ENCODE data around the gene ZNF17.

Gene ZNF17

GRCh38 chr19:57421037-57421436, 10.1 kb downstream of the ZNF17 start:
- no peak for DNase-seq (ENCODE audit: low read depth in 2 of 3, low spot score in 2 of 3)

- DNase-seq (ENCODE audit: low read depth in 2 of 3, low spot score in 2 of 3): no peak
These were observed 23.6 kb downstream of the ZNF17 start for GRCh38 chr19:57434386-57435061.

- DNase-seq (ENCODE audit: low read depth in 2 of 3, low spot score in 2 of 3): peak; percentile 67 to 80 (median 79)
These were observed 24.4 kb downstream of the ZNF17 start, which contains the start of gene ZNF749 for GRCh38 chr19:57435062-57435978. Gene ZNF749 (plus strand): TSS chr19:57435325. CDS start chr19:57435579, 254 bp downstream.

- DNase-seq (ENCODE audit: low read depth in 2 of 3, low spot score in 2 of 3): no peak
These were observed 25.5 kb downstream of the ZNF17 start for GRCh38 chr19:57436417-57436816.

GRCh38 chr19:57437931-57438330, 27.0 kb downstream of the ZNF17 start:
- no peak for DNase-seq (ENCODE audit: low read depth in 2 of 3, low spot score in 2 of 3)

- no peak for DNase-seq (ENCODE audit: low read depth in 2 of 3, low spot score in 2 of 3)
These were observed 28.0 kb downstream of the ZNF17 start for GRCh38 chr19:57438925-57439324.

- DNase-seq (ENCODE audit: low read depth in 2 of 3, low spot score in 2 of 3): no peak
These were observed 31.2 kb downstream of the ZNF17 start for GRCh38 chr19:57441979-57442752.

- DNase-seq (ENCODE audit: low read depth in 2 of 3, low spot score in 2 of 3): no peak
These were observed 32.2 kb downstream of the ZNF17 start for GRCh38 chr19:57443121-57443696.

GRCh38 chr19:57452307-57452706, 41.3 kb downstream of the ZNF17 start:
- no peak for DNase-seq (ENCODE audit: low read depth in 2 of 3, low spot score in 2 of 3)

- DNase-seq (ENCODE audit: low read depth in 2 of 3, low spot score in 2 of 3): no peak
These were observed 54.9 kb downstream of the ZNF17 start for GRCh38 chr19:57465680-57466381.

GRCh38 chr19:57466489-57466888, 55.5 kb downstream of the ZNF17 start:
- DNase-seq (ENCODE audit: low read depth in 2 of 3, low spot score in 2 of 3): no peak

All from activated CD8-positive, alpha-beta memory T cell treated with anti-CD3 and anti-CD28 coated beads for 48 hours (primary cell).